Measurements from ENCODE around the gene SIL1.

Gene SIL1

DNA sequence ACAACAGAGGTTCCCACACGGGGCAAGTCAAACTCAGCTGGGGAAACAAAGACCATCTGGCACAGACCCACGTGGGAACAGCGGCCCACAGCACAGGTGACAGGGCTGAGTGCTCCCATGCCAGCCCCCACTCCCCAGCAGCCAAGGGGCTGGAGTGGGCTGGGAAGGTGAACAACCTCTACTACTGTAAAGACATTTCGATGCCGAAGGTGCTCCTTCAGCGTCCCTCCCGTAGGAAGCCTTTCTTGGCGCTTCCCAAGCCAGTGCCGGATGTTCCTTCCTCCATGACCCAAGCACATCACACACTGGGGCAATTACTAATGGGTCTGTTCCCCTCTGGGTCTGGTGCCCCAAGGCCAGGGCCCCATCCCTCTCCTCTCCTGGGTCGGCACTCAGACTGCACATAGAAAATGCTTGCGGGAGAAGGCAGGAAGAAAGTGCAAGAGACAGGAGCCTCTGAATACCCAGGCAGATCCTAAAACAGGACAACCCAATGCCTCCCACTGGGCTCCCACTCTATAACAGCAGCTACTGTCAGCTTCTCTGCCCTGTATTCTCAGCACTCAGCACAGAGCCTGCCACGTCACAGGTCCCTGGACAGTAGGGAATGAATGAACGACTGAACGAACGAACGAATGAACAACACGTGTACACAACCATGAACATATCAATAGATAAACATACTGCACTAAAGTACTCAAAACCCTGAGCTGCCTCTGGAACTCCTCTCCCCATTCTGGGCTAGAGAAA is 246.0 kb downstream of the SIL1 start:
- no peak for FAIRE-seq
- no peak for DNase-seq (ENCODE audit: insufficient read length)

DNA sequence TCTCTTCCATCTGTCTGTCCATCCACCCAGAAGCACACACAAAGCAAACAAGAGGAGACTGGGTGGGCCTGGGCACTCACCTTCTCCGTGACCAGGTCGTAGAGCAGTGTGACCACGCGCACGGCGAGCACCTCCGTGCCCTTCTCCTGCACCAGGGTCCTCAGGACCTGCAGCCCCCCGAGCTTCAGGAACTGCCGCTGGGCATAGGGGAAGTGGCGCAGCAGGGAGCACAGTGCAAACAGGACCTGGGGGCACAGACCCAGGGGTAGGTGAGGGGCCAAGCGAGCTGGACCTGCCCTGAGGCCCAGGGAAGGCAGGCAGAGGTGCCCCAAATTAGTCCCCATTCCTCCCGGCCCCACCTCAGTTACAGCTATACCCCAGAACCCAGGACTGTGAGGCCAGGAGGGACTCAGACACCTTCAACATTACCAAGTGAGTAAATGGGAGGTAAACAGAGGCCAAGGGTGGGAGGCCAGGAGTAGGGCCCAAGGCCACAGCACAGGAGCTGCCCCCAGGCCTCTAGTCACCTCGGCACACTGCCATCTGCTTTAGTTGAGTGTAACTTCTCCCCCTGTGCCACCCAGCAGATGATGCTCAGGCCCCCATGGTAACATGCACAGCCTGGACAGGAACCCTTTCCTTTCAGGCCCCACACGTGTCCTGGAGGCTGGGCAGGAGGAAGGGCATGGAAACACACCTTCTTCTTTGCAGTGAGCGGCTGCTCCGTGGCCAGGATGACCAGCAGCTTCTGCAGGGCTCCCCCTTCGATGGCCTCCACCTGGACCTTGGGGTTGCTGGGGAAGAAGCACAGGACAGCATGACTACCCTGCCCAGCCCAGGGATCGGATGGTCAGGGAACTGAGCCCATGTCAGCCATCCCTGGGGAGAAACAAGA is 246.8 kb downstream of the SIL1 start:
- DNase-seq (ENCODE audit: insufficient read length) (no peak), FAIRE-seq (no peak)
- no peak for TF ChIP-seq TAF1 (IDR thresholded peaks at IDR 0.05; ENCODE audit: borderline replicate concordance, low read depth, low read length)
- no peak for TF ChIP-seq POLR2AphosphoS5 (IDR thresholded peaks at IDR 0.05; ENCODE audit: low read depth, low read length)
- TF ChIP-seq POLR2A (IDR thresholded peaks at IDR 0.05; ENCODE audit: low read depth, low read length) = no peak

More for the DNA sequence above, 246.0 kb downstream of the SIL1 start:
- TF ChIP-seq POLR2AphosphoS5 (IDR thresholded peaks at IDR 0.05; ENCODE audit: low read depth, low read length) = no peak
- no peak for TF ChIP-seq TAF1 (IDR thresholded peaks at IDR 0.05; ENCODE audit: borderline replicate concordance, low read depth, low read length)
- no peak for TF ChIP-seq POLR2A (IDR thresholded peaks at IDR 0.05; ENCODE audit: low read depth, low read length)

DNA sequence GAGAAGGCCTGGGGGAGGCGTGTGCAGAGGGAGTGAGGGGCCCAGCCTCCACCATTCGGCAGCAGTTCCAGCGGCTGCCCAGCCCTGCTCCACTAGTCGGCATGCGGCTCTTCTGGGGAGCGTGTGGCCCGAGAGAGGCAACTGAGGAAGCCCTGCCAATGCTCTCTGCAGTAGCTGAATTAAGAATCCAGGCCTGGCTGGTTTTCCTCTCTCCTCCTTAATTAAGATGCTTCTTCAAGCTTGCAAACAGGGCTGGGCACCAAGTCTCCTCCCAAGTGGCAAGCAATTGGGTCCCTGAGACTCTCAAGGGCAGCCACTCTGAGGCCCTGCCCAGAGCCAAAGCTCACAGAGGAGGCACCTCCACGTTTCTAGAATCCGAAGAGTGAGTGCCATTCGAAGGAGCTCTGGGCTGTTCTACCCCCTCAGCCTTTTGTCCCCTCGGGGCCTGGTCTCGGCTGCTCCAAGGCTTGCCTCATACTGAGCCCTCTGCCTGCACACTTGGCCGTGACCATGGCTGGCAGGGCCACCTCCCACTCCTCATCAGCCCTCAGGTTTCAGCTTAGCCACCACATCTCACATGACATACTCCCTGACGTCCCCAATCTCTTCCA is 247.6 kb downstream of the SIL1 start:
- TF ChIP-seq POLR2A (IDR thresholded peaks at IDR 0.05; ENCODE audit: low read depth, low read length) (no peak), TAF1 (IDR thresholded peaks at IDR 0.05; ENCODE audit: borderline replicate concordance, low read depth, low read length) (no peak), POLR2AphosphoS5 (IDR thresholded peaks at IDR 0.05; ENCODE audit: low read depth, low read length) (no peak)
- no peak for DNase-seq (ENCODE audit: insufficient read length)
- no peak for FAIRE-seq

DNA sequence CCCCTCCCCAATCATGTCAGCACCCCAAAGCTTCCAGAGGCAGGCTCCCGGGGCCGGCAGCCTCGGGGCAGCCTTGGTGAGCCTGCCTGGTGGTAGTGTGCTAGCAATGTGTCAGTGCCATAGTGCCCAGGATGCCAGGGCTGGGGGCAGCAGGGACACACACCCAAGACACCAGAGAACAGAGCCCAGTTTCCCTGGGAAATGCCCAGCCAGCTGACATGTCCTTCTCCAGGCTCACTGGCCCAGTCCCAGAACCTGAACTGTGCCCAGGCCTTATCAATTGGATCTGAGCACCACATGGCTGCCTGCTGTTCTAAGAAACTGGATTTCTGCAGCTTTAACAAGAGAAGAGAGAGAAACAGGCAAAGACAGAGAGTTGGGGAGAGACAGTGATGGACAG is 248.2 kb downstream of the SIL1 start:
- TF ChIP-seq TAF1 (IDR thresholded peaks at IDR 0.05; ENCODE audit: borderline replicate concordance, low read depth, low read length) (no peak), POLR2A (IDR thresholded peaks at IDR 0.05; ENCODE audit: low read depth, low read length) (no peak), POLR2AphosphoS5 (IDR thresholded peaks at IDR 0.05; ENCODE audit: low read depth, low read length) (no peak)
- no peak for FAIRE-seq

DNA sequence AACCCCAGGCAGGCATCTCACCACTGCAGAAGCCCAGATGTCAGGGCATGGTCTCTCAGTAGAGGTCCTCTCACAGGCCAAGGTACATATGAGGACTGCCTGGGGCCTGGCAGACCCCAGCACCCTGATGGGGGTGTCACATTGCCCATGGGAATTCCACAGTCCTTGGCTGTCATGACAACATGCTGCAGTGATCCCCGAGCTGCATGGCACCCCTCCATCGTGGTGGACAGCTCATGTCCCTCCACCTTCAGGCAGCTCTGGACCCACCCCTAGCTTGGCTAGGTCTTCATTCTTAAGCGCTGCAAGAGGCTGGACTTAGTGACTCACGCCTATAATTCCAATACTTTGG is 249.0 kb downstream of the SIL1 start:
- no peak for FAIRE-seq
- no peak for DNase-seq (ENCODE audit: insufficient read length)
- no peak for TF ChIP-seq POLR2A (IDR thresholded peaks at IDR 0.05; ENCODE audit: low read depth, low read length)
- no peak for TF ChIP-seq TAF1 (IDR thresholded peaks at IDR 0.05; ENCODE audit: borderline replicate concordance, low read depth, low read length)
- TF ChIP-seq POLR2AphosphoS5 (IDR thresholded peaks at IDR 0.05; ENCODE audit: low read depth, low read length) = no peak

More for the DNA sequence above, 248.2 kb downstream of the SIL1 start:
- no peak for DNase-seq (ENCODE audit: insufficient read length)

DNA sequence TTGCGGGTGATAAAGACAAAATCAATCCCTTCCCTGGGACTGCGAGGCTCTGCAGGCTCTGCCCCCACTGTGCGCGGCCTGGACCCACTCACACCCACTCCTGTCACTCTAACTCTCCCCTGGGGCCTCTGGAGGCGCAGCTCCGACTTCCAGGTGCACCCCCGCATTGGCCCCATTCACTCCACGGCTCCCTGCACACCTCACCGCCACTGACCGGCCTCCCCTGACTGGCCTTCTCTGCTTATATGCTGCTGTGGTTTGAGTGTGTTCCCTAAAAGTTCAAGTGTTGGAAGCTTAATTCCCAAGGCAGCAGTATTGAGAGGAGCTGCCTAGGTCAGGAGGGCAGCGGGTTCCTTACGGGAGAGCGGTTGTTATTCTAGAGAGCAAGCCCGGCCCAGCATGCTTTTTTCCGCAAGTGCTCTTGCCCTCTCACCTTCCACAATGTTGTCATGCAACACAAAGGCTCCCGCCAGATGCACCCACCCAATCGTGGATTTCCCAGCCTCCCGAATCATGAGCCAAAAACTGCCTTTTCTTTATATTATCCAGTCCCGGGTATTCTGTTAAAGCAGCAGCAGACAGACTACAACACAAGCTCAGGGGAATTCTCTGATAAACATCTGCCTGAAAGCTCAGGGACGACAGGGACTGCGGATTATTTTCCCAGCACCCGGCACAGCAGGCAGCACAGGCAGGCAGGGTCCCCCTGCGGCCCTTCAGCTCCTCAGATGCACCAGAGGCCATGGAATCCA is 249.5 kb downstream of the SIL1 start:
- DNase-seq (ENCODE audit: insufficient read length) (no peak), FAIRE-seq (no peak)
- TF ChIP-seq POLR2AphosphoS5 (IDR thresholded peaks at IDR 0.05; ENCODE audit: low read depth, low read length) (no peak), TAF1 (IDR thresholded peaks at IDR 0.05; ENCODE audit: borderline replicate concordance, low read depth, low read length) (no peak), POLR2A (IDR thresholded peaks at IDR 0.05; ENCODE audit: low read depth, low read length) (no peak)

DNA sequence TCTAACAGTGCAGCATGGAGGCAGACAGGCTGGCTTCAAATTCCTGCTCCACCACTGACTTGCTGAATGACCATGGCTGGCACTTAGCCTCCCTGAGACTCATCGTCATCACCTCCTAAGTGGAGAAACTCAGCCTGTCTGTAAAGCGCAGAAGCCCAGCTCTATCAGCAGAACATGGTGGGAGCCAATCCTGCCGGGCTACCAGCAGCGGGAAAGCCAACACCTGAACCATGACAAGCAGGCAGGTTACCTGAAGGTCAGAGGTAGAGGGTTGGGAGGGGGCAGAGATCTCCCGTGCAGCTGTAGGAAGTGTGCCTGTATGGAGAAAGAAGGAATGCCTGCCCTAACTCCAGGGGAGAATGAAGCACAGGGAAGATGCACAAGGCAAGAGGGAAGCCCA is 250.4 kb downstream of the SIL1 start:
- no peak for TF ChIP-seq POLR2A (IDR thresholded peaks at IDR 0.05; ENCODE audit: low read depth, low read length)
- no peak for TF ChIP-seq TAF1 (IDR thresholded peaks at IDR 0.05; ENCODE audit: borderline replicate concordance, low read depth, low read length)
- no peak for TF ChIP-seq POLR2AphosphoS5 (IDR thresholded peaks at IDR 0.05; ENCODE audit: low read depth, low read length)

DNA sequence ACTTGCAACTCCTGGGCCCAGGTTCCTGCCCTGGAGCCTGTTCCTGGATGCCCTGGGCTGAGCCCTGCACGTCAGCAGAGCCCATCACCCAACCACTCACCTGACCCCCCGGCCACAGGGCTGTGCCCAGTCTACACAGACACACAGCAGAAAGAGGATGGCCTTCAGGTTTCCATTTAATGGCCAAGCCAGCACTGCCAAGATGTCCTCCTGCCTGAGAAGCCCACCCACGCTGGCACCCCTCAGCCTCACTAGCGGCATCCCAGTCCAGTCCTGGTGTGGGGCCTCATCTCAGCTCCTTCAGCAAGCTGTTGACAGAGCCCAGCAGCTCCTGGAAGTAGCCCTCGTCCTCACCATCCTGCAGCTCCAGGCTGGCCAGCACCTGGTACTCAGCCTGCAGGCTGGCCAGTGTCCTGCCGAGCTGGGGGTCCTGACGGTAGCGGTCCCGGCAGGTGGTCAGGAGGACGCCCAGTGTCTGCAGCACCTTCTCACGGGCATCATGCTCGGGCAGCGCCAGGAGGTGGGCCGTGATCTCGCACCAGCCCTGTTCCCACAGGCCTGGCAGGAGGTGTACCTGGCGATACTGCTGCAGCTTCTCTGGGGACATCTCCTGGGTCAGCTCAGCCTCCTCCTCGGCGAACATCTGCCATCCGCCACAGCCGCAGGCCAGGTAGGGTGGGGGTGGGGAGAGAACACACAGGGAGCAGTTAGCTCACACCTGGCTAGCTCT is 251.2 kb downstream of the SIL1 start:
- no peak for TF ChIP-seq POLR2A (IDR thresholded peaks at IDR 0.05; ENCODE audit: low read depth, low read length)
- no peak for TF ChIP-seq POLR2AphosphoS5 (IDR thresholded peaks at IDR 0.05; ENCODE audit: low read depth, low read length)
- TF ChIP-seq TAF1 (IDR thresholded peaks at IDR 0.05; ENCODE audit: borderline replicate concordance, low read depth, low read length) = no peak
- no peak for DNase-seq (ENCODE audit: insufficient read length)
- FAIRE-seq = no peak

More for the DNA sequence above, 250.4 kb downstream of the SIL1 start:
- FAIRE-seq (no peak), DNase-seq (ENCODE audit: insufficient read length) (no peak)

DNA sequence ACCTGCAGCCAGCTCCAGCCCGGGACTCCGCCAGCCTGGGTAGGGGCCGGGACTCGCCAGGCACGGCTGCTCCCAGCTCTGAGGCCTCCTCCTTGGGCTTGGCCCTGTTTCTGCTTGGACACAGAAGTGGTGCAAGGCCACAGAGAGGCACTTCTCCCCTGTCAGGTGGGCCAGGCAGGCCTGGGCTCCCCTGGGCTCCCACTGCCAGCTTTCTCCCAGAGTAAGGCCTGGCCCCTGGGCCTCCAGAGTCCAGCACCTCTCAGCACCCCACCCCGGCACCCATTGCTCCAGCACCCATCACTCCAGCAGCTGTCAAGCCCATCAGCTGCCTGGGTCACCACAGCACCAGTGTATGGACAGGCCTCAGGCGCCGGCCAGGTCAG is 251.9 kb downstream of the SIL1 start:
- no peak for DNase-seq (ENCODE audit: insufficient read length)
- FAIRE-seq = no peak
- TF ChIP-seq POLR2AphosphoS5 (IDR thresholded peaks at IDR 0.05; ENCODE audit: low read depth, low read length) (no peak), POLR2A (IDR thresholded peaks at IDR 0.05; ENCODE audit: low read depth, low read length) (no peak), TAF1 (IDR thresholded peaks at IDR 0.05; ENCODE audit: borderline replicate concordance, low read depth, low read length) (no peak)

DNA sequence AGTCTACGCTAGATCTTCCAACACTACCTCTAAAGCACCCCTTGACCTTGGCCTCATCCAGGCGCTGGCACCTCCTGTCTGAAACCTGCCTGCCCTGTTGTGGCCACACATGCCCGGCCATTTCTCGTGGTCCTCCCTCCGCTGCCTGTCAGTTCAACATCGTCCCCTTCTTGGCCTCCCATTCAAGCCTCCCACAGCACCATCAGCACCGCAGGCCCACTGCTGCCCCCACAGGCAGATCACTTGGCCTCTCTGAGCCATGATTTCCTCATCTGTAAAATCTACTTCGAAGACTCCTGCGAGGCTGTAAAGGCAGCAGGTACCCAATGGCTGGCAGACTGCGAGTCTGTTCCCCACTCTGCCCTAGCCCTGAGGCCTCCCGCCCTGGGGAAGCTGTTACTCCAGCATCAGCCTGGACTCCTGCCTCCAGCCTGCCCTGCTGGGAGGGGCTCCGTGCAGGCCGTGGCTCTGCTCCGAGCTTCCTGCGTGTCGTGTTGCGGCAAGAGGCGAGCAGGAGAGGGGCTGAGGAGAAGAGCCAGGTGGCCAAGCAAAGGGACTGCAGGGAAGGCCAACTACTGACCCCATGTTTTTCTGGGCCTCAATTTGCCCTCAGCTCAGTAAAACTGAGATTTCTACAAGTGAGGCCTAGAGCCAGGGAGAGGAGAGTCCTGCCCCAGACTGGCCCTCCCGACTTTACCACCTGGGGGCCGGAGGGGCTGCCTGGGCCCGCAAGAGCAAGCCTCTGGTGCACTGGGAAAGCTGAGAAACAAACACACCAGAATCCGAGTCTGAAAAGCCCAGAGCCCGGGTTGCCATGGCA is 252.5 kb downstream of the SIL1 start:
- no peak for DNase-seq (ENCODE audit: insufficient read length)
- no peak for TF ChIP-seq POLR2A (IDR thresholded peaks at IDR 0.05; ENCODE audit: low read depth, low read length)
- TF ChIP-seq POLR2AphosphoS5 (IDR thresholded peaks at IDR 0.05; ENCODE audit: low read depth, low read length) = no peak
- TF ChIP-seq TAF1 (IDR thresholded peaks at IDR 0.05; ENCODE audit: borderline replicate concordance, low read depth, low read length) = no peak
- no peak for FAIRE-seq
